ENCODE data around the gene SGPL1. TPM values are rescaled to one million over a fixed set of nuclear protein-coding genes. Genes with fewer than 3 reads are reported as not detected.

SGPL1 gene
- total RNA-seq, 4 donors from 2014 or later = 24.9 to 65.4 (median 61.3) TPM

GRCh38 chr10:70926226-70927000 lies 110.7 kb downstream of the SGPL1 start:
- Histone ChIP-seq H3K36me3 (no peaks in the 10 kb centered on the region), H3K27ac (no peak overlapping the region), H3K9me3 (no peaks in the 10 kb centered on the region), H3K4me3 (no peak overlapping the region), H3K27me3 (peaks cover 15% of the 10 kb centered on the region), H3K4me1 (peaks cover 0 to 3% (median 0%) of the 10 kb centered on the region in 4 donors)
- intact Hi-C loops (cut with DNase I; ENCODE audit: low total_unique reads) = loop anchor here (5.0 kb wide), 2 partner anchors 286 to 361 kb away; partner anchors contain the start of gene UNC5B
- WGBS, 2 donors (ENCODE audit: low coverage in 1 of 2) = 83 to 96% methylated on average over 4 to 17 of the region's 18 CpGs
- DNase-seq = no peak
- TF ChIP-seq EP300 (IDR thresholded peaks at IDR 0.05; ENCODE audit: low read depth) (no peak), CTCF (IDR thresholded peaks at IDR 0.05) (no peak), POLR2A (IDR thresholded peaks at IDR 0.05) (no peak), POLR2AphosphoS5 (IDR thresholded peaks at IDR 0.05) (no peak)
- in situ Hi-C loops (cut with MboI; ENCODE audit: low pct_ligation_motif_present in 1 of 4, low pct_unique_long_range_greater_than_20kb in 1 of 4, low sequenced_read_pairs in 3 of 4) = loop anchor here (10.0 to 25.0 kb wide), 3 partner anchors 261 to 358 kb away; no protein-coding TSS in a partner anchor

- no peak overlapping the region for H3K27ac ChIP-seq
- intact Hi-C loops (cut with DNase I; ENCODE audit: low total_unique reads) (loop anchor here (5.0 kb wide), 2 partner anchors 285 to 360 kb away; partner anchors contain the start of gene UNC5B), in situ Hi-C loops (cut with MboI; ENCODE audit: low pct_ligation_motif_present in 1 of 4, low pct_unique_long_range_greater_than_20kb in 1 of 4, low sequenced_read_pairs in 3 of 4) (loop anchor here (10.0 to 25.0 kb wide), 3 partner anchors 260 to 357 kb away; no protein-coding TSS in a partner anchor)
- H3K36me3 ChIP-seq = no peaks in the 10 kb centered on the region
- TF ChIP-seq EP300 (IDR thresholded peaks at IDR 0.05; ENCODE audit: low read depth) = no peak
- TF ChIP-seq POLR2A (IDR thresholded peaks at IDR 0.05) = no peak
- TF ChIP-seq CTCF (IDR thresholded peaks at IDR 0.05) = no peak
- WGBS, 2 donors (ENCODE audit: low coverage in 1 of 2) = 70 to 75% methylated on average over 9 to 13 of the region's 13 CpGs
- H3K27me3 ChIP-seq = peaks cover 13% of the 10 kb centered on the region
- no peak overlapping the region for H3K4me3 ChIP-seq
- DNase-seq = no peak
- peaks cover 0 to 3% (median 0%) of the 10 kb centered on the region in 4 donors for H3K4me1 ChIP-seq
- no peaks in the 10 kb centered on the region for H3K9me3 ChIP-seq
Measured at GRCh38 chr10:70927189-70927943, 111.6 kb downstream of the SGPL1 start.

- TF ChIP-seq POLR2A (IDR thresholded peaks at IDR 0.05) = no peak
- TF ChIP-seq CTCF (IDR thresholded peaks at IDR 0.05) = no peak
- TF ChIP-seq POLR2AphosphoS5 (IDR thresholded peaks at IDR 0.05) = no peak
- TF ChIP-seq EP300 (IDR thresholded peaks at IDR 0.05; ENCODE audit: low read depth) = no peak
- intact Hi-C loops (cut with DNase I; ENCODE audit: low total_unique reads) (loop anchor here (5.0 kb wide), 2 partner anchors 284 to 359 kb away; partner anchors contain the start of gene UNC5B), in situ Hi-C loops (cut with MboI; ENCODE audit: low pct_ligation_motif_present in 1 of 4, low pct_unique_long_range_greater_than_20kb in 1 of 4, low sequenced_read_pairs in 3 of 4) (loop anchor here (10.0 to 25.0 kb wide), 3 partner anchors 259 to 357 kb away; no protein-coding TSS in a partner anchor)
Measured at GRCh38 chr10:70928140-70928539, 112.4 kb downstream of the SGPL1 start.

More at GRCh38 chr10:70928140-70928539, 112.4 kb downstream of the SGPL1 start:
- Histone ChIP-seq H3K36me3 (no peaks in the 10 kb centered on the region), H3K4me3 (no peak overlapping the region), H3K27ac (no peak overlapping the region), H3K27me3 (peaks cover 20% of the 10 kb centered on the region), H3K9me3 (no peaks in the 10 kb centered on the region), H3K4me1 (peaks cover 0 to 3% (median 0%) of the 10 kb centered on the region in 4 donors)
- WGBS, 2 donors (ENCODE audit: low coverage in 1 of 2) = 65% methylated on average over 8 of the region's 8 CpGs; no CpG with 5 or more reads in 1 of the 2 donors
- DNase-seq = no peak
